HepG2 (cell line): Measurements from ENCODE around the gene BTBD19. TPM values are rescaled to one million over a fixed set of nuclear protein-coding genes. Genes with fewer than 3 reads are reported as not detected.

ENCODE experiments used
- ARNT ChIP-seq: fragments of 450-650 bp; IDR thresholded peaks from 2 replicates; pipeline ENCODE4 v1.6.1; 2017
- BCLAF1 ChIP-seq: fragments of 450-650 bp; IDR thresholded peaks from 2 replicates; pipeline ENCODE4 v1.6.1; 2017; ENCODE audit warnings: mild to moderate bottlenecking
- DDIT3 ChIP-seq: sonication (generic); formaldehyde crosslinking; IDR thresholded peaks from 2 replicates; pipeline ENCODE4 v1.4.0; 2020; ENCODE audit warnings: mild to moderate bottlenecking, missing genetic modification reagents
- DMTF1 ChIP-seq: sonication (generic); formaldehyde crosslinking; IDR thresholded peaks from 2 replicates; pipeline ENCODE4 v1.4.0; 2020; ENCODE audit warnings: mild to moderate bottlenecking, missing genetic modification reagents
- ETV5 ChIP-seq: IDR thresholded peaks from 2 replicates; pipeline ENCODE4 v1.6.1; 2018; ENCODE audit warnings: missing biosample characterization, missing genetic modification reagents, inconsistent platforms, borderline replicate concordance
- HIVEP1 ChIP-seq: sonication (generic); formaldehyde crosslinking; IDR thresholded peaks from 2 replicates; pipeline ENCODE4 v1.4.0; 2020; ENCODE audit warnings: mild to moderate bottlenecking, missing genetic modification reagents
- HNRNPH1 ChIP-seq: fragments of 200-400 bp; formaldehyde crosslinking; optimal IDR thresholded peaks from 2 replicates; pipeline ENCODE3; 2017; ENCODE audit warnings: mild to moderate bottlenecking, low read depth, low read length
- HOXA9 ChIP-seq: sonication (generic); formaldehyde crosslinking; IDR thresholded peaks from 2 replicates; pipeline ENCODE4 v1.8.1; 2022; ENCODE audit warnings: missing genetic modification reagents, mild to moderate bottlenecking, moderate library complexity, borderline replicate concordance
- NFE2 ChIP-seq: sonication (generic); formaldehyde crosslinking; IDR thresholded peaks from 2 replicates; pipeline ENCODE4 v1.4.0; 2020; ENCODE audit warnings: missing genetic modification reagents
- PAWR ChIP-seq: sonication (generic); formaldehyde crosslinking; IDR thresholded peaks from 2 replicates; pipeline ENCODE4 v1.4.0; 2020; ENCODE audit warnings: missing genetic modification reagents, mild to moderate bottlenecking, borderline replicate concordance
- RARA ChIP-seq: IDR thresholded peaks from 2 replicates; pipeline ENCODE4 v1.6.1; 2016; ENCODE audit warnings: missing genetic modification reagents, missing compliant biosample characterization
- SIX4 ChIP-seq: sonication (generic); formaldehyde crosslinking; IDR thresholded peaks from 2 replicates; pipeline ENCODE4 v1.4.0; 2020; ENCODE audit warnings: missing genetic modification reagents
- SOX5 ChIP-seq: IDR thresholded peaks from 2 replicates; pipeline ENCODE4 v1.6.1; 2016; ENCODE audit warnings: borderline replicate concordance
- SP1 ChIP-seq, 2 experiments: fragments of 450-650 bp in 1 of 2; sonication (generic) in 1 of 2; formaldehyde crosslinking in 1 of 2; IDR thresholded peaks; 2 replicates each; pipeline versions ENCODE4 v1.4.0 to v1.6.1; 2016 to 2020; ENCODE audit warnings: missing genetic modification reagents in 1 of 2
- STAT5B ChIP-seq: sonication (generic); formaldehyde crosslinking; IDR thresholded peaks from 2 replicates; pipeline ENCODE4 v1.4.0; 2020; ENCODE audit warnings: missing genetic modification reagents
- TCF7L2 ChIP-seq: IDR thresholded peaks from 2 replicates; pipeline ENCODE4 v1.6.1; 2011; ENCODE audit warnings: mild to moderate bottlenecking, low read depth, low read length, moderate library complexity
- XRCC5 ChIP-seq: fragments of 200-400 bp; formaldehyde crosslinking; optimal IDR thresholded peaks from 2 replicates; pipeline ENCODE3; 2017; ENCODE audit warnings: mild to moderate bottlenecking, low read length
- ZBTB44 ChIP-seq: sonication (generic); formaldehyde crosslinking; IDR thresholded peaks from 2 replicates; pipeline ENCODE4 v1.4.0; 2020; ENCODE audit warnings: missing genetic modification reagents
- ZFP90 ChIP-seq: sonication (generic); formaldehyde crosslinking; IDR thresholded peaks from 2 replicates; pipeline ENCODE4 v1.8.0; 2022; ENCODE audit warnings: missing genetic modification reagents, mild to moderate bottlenecking, inconsistent platforms, borderline replicate concordance
- ZNF10 ChIP-seq: sonication (generic); formaldehyde crosslinking; IDR thresholded peaks from 2 replicates; pipeline ENCODE4 v1.4.0; 2020; ENCODE audit warnings: mild to moderate bottlenecking, low read depth, missing genetic modification reagents, borderline replicate concordance
- ZNF331 ChIP-seq: sonication (generic); formaldehyde crosslinking; IDR thresholded peaks from 2 replicates; pipeline ENCODE4 v1.4.0; 2020; ENCODE audit warnings: missing genetic modification reagents
- ZNF441 ChIP-seq: sonication (generic); formaldehyde crosslinking; IDR thresholded peaks from 2 replicates; pipeline ENCODE4 v1.7.0; 2021; ENCODE audit warnings: missing genetic modification reagents, borderline replicate concordance
- ZNF501 ChIP-seq: sonication (generic); formaldehyde crosslinking; IDR thresholded peaks from 2 replicates; pipeline ENCODE4 v1.5.1; 2020; ENCODE audit warnings: mild to moderate bottlenecking, moderate library complexity, missing genetic modification reagents
- polyA plus RNA-seq, 8 experiments: library from polyadenylated mRNA; depleted of rRNA in 3 of 8; stranded (reverse) in 7 of 8; unstranded in 1 of 8; fragments of >200 nt; fragmentation: Illumina TruSeq in 4 of 8; extraction: Trizol in 4 of 8; gene quantifications; 2 replicates each; pipeline versions ENCODE4 v1.2.1 to v1.2.3, GENCODE V29; 2011 to 2016; ENCODE audit warnings: low read depth in 4 of 8, missing spikeins in 1 of 8, mixed read lengths in 1 of 8; ENCODE audit not compliant: insufficient read depth in 1 of 8
- total RNA-seq, 5 experiments: library from RNA; depleted of rRNA; stranded (reverse); fragments of >200 nt; fragmentation: Illumina TruSeq; extraction: Trizol; gene quantifications; 2 replicates each; pipeline ENCODE4 v1.2.3, GENCODE V29; 2016; ENCODE audit warnings: low read depth in 1 of 5

The BTBD19 gene
- total and polyA plus RNA-seq, 2 of the 13 experiments (the other 11 are each of a cell fraction or from before 2014, with no cell fraction given), result 2.7 to 6.7 TPM

GRCh38 chr1:44808938-44809917 lies 905 bp downstream of the BTBD19 start (continued):
- TF ChIP-seq TCF7L2, result no peak
- TF ChIP-seq ZBTB44 (CRISPR knock-in tag), result no peak
- no peak for TF ChIP-seq ZNF501 (CRISPR knock-in tag)
- TF ChIP-seq DMTF1 (CRISPR knock-in tag), result no peak
- no peak for TF ChIP-seq STAT5B (CRISPR knock-in tag)
- peak; percentile 29; the same call in 1 of the 2 replicates for TF ChIP-seq RARA (CRISPR knock-in tag)
- no peak for TF ChIP-seq ZNF10 (CRISPR knock-in tag)
- no peak for TF ChIP-seq NFE2
- TF ChIP-seq HOXA9 (CRISPR knock-in tag), result no peak
- TF ChIP-seq SOX5, result no peak
- TF ChIP-seq ZFP90 (CRISPR knock-in tag), result 0 out of 2 replicates have a peak, but pooled peaks have one; percentile 59
- no peak for TF ChIP-seq HNRNPH1
- TF ChIP-seq SIX4, result no peak
- TF ChIP-seq BCLAF1, result no peak
- TF ChIP-seq ZNF331 (CRISPR knock-in tag), result peak; percentile 24; the same call in 1 of the 2 replicates
- no peak for TF ChIP-seq ARNT
- no peak for TF ChIP-seq DDIT3 (CRISPR knock-in tag)
- no peak for TF ChIP-seq HIVEP1
- no peak for TF ChIP-seq PAWR (CRISPR knock-in tag)
- peak; percentile 57; the same call in 1 of the 2 replicates for TF ChIP-seq ETV5 (CRISPR knock-in tag)
- TF ChIP-seq ZNF441 (CRISPR knock-in tag), result no peak
- TF ChIP-seq XRCC5, result no peak
- no peak for TF ChIP-seq SP1 (IDR thresholded peaks at IDR 0.05)
- no peak for TF ChIP-seq SP1 (CRISPR knock-in tag; IDR thresholded peaks at IDR 0.05)
